ENCODE results near the gene HIPK2. TPM values are rescaled to one million over a fixed set of nuclear protein-coding genes. Genes with fewer than 3 reads are reported as not detected.

Gene HIPK2
- total RNA-seq, 2 donors from 2014 or later, result 54.4 to 72.7 TPM

DNA sequence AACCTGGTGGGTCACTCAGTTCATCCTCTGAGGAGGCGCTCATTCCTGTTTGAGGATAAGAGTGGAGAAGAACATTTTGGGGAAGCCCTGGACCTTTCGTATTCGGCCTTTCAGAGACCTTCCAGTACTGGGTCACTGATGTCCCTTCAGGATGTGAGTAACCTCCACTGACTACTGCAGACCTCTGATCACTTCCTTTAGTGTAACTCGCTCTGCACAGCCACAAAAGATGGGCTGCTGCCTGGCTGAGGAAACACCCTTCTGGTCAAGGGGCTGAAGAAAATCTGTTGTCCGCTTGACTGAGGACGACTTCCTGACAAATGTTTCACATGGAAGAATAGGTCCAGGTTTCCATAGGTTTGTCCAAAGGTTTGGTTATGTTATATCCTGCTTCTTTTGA, 35.4 kb upstream of the HIPK2 start:
- intact Hi-C loops (cut with DNase I), result no loop called here
- DNase-seq (ENCODE audit: low spot score), result no peak
- H3K36me3 ChIP-seq, result no peaks in the 10 kb centered on the region
- no peak overlapping the region for H3K27ac ChIP-seq
- H3K9me3 ChIP-seq, result no peaks in the 10 kb centered on the region
- H3K4me1 ChIP-seq (replicated peaks), result no peaks in the 10 kb centered on the region
- WGBS, result 91% methylated on average over 6 of the region's 6 CpGs
- TF ChIP-seq POLR2A (IDR thresholded peaks at IDR 0.05) (no peak), POLR2AphosphoS5 (IDR thresholded peaks at IDR 0.05) (no peak), CTCF (IDR thresholded peaks at IDR 0.05) (no peak)
- no peak overlapping the region for H3K4me3 ChIP-seq
- no peaks in the 10 kb centered on the region for H3K27me3 ChIP-seq (replicated peaks; ENCODE audit: insufficient read depth)

DNA sequence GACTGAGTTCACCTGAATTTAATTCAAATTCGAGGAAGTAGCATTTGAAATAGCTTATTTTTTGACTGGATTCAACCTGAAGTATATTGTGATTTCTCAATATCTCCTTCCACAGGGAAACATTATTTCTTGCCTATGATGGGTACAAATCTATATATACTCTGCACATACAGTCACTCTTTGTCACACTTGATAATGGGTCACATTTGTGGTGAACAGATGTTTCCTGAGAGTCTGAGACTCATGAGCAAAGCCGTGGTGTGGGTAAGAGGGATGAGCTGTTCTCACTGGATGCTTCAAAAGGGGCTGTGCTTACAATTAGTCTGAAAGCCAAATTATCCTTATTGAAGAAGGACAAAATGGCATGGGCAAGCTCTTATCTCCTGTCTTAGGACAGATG, 33.3 kb upstream of the HIPK2 start:
- WGBS, result 64% methylated on average over 2 of the region's 2 CpGs
- Histone ChIP-seq H3K27me3 (replicated peaks; ENCODE audit: insufficient read depth) (no peaks in the 10 kb centered on the region), H3K9me3 (no peaks in the 10 kb centered on the region), H3K4me3 (no peak overlapping the region), H3K27ac (no peak overlapping the region), H3K4me1 (replicated peaks) (no peaks in the 10 kb centered on the region), H3K36me3 (no peaks in the 10 kb centered on the region)
- no peak for TF ChIP-seq CTCF (IDR thresholded peaks at IDR 0.05)
- TF ChIP-seq POLR2AphosphoS5 (IDR thresholded peaks at IDR 0.05), result no peak
- TF ChIP-seq POLR2A (IDR thresholded peaks at IDR 0.05), result no peak
- intact Hi-C loops (cut with DNase I), result no loop called here
- DNase-seq (ENCODE audit: low spot score), result no peak

- Histone ChIP-seq H3K9me3 (no peaks in the 10 kb centered on the region), H3K27ac (no peak overlapping the region), H3K4me3 (no peak overlapping the region), H3K4me1 (replicated peaks) (no peaks in the 10 kb centered on the region), H3K36me3 (no peaks in the 10 kb centered on the region), H3K27me3 (replicated peaks; ENCODE audit: insufficient read depth) (no peaks in the 10 kb centered on the region)
- no peak for DNase-seq (ENCODE audit: low spot score)
- intact Hi-C loops (cut with DNase I), result no loop called here
- TF ChIP-seq CTCF (IDR thresholded peaks at IDR 0.05), result no peak
- no peak for TF ChIP-seq POLR2AphosphoS5 (IDR thresholded peaks at IDR 0.05)
- TF ChIP-seq POLR2A (IDR thresholded peaks at IDR 0.05), result no peak
These were observed 31.1 kb upstream of the HIPK2 start for GRCh38 chr7:139808846-139809442.

- WGBS, result 76% methylated on average over 3 of the region's 3 CpGs
- H3K27me3 ChIP-seq (replicated peaks; ENCODE audit: insufficient read depth), result no peaks in the 10 kb centered on the region
- no peaks in the 10 kb centered on the region for H3K9me3 ChIP-seq
- no peaks in the 10 kb centered on the region for H3K36me3 ChIP-seq
- no peak overlapping the region for H3K27ac ChIP-seq
- no peak for DNase-seq (ENCODE audit: low spot score)
- no peak overlapping the region for H3K4me3 ChIP-seq
- intact Hi-C loops (cut with DNase I), result no loop called here
- no peaks in the 10 kb centered on the region for H3K4me1 ChIP-seq (replicated peaks)
- TF ChIP-seq POLR2A (IDR thresholded peaks at IDR 0.05) (no peak), CTCF (IDR thresholded peaks at IDR 0.05) (no peak), POLR2AphosphoS5 (IDR thresholded peaks at IDR 0.05) (no peak)
These were observed 30.6 kb upstream of the HIPK2 start for GRCh38 chr7:139808427-139808826.

- no peak overlapping the region for H3K27ac ChIP-seq
- WGBS, result 84% methylated on average over 3 of the region's 3 CpGs
- no peaks in the 10 kb centered on the region for H3K27me3 ChIP-seq (replicated peaks; ENCODE audit: insufficient read depth)
- no peaks in the 10 kb centered on the region for H3K36me3 ChIP-seq
- H3K4me1 ChIP-seq (replicated peaks), result no peaks in the 10 kb centered on the region
- no peak overlapping the region for H3K4me3 ChIP-seq
- TF ChIP-seq CTCF (IDR thresholded peaks at IDR 0.05) (no peak), POLR2A (IDR thresholded peaks at IDR 0.05) (no peak), POLR2AphosphoS5 (IDR thresholded peaks at IDR 0.05) (no peak)
- intact Hi-C loops (cut with DNase I), result no loop called here
- DNase-seq (ENCODE audit: low spot score), result no peak
- no peaks in the 10 kb centered on the region for H3K9me3 ChIP-seq
These were observed 29.2 kb upstream of the HIPK2 start for GRCh38 chr7:139807009-139807408.
